Measurements from ENCODE around the gene UNC13B. TPM values are rescaled to one million over a fixed set of nuclear protein-coding genes. Genes with fewer than 3 reads are reported as not detected.

UNC13B gene
- total and polyA plus RNA-seq, 2 experiments from 2014 or later, result 8.7 to 52.1 TPM

- Histone ChIP-seq H3K4me3 (no peak overlapping the region), H3K4me1 (ENCODE audit: insufficient read depth) (no peaks in the 10 kb centered on the region), H3F3A (replicated peaks; ENCODE audit: low read depth) (no peaks in the 10 kb centered on the region), H3K4me2 (no peak overlapping the region), H3K36me3 (ENCODE audit: insufficient read depth) (no peaks in the 10 kb centered on the region), H3K79me2 (replicated peaks; ENCODE audit: insufficient read depth) (peaks cover 12% of the 10 kb centered on the region; the same call in 1 of the 2 replicates), H3K27me3 (ENCODE audit: insufficient read depth) (no peaks in the 10 kb centered on the region), H3K27ac (ENCODE audit: low read depth) (no peak overlapping the region), H3K9me2 (ENCODE audit: insufficient read depth) (no peaks in the 10 kb centered on the region), H2AFZ (no peak overlapping the region), H4K20me1 (replicated peaks; ENCODE audit: insufficient read depth) (no peaks in the 10 kb centered on the region)
- no peak for DNase-seq (ENCODE audit: low spot score)
- H3K27ac Mint-ChIP-seq, result no peak overlapping the region
- no peaks in the 10 kb centered on the region for H3K27me3 Mint-ChIP-seq (ENCODE audit: insufficient read depth, low read depth, poor library complexity)
- H3K4me3 Mint-ChIP-seq, result no peak overlapping the region
- ATAC-seq, result no peak
- H3K4me1 Mint-ChIP-seq, result no peaks in the 10 kb centered on the region
- H3K9me3 Mint-ChIP-seq, result no peaks in the 10 kb centered on the region
- TF ChIP-seq, protein P1, sequence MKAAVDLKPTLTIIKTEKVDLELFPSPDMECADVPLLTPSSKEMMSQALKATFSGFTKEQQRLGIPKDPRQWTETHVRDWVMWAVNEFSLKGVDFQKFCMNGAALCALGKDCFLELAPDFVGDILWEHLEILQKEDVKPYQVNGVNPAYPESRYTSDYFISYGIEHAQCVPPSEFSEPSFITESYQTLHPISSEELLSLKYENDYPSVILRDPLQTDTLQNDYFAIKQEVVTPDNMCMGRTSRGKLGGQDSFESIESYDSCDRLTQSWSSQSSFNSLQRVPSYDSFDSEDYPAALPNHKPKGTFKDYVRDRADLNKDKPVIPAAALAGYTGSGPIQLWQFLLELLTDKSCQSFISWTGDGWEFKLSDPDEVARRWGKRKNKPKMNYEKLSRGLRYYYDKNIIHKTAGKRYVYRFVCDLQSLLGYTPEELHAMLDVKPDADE (IDR thresholded peaks at IDR 0.05), result no peak
- TF ChIP-seq POLR2AphosphoS5 (IDR thresholded peaks at IDR 0.05; ENCODE audit: low read depth), result no peak
- TF ChIP-seq CREB1 (CRISPR knock-in tag; IDR thresholded peaks at IDR 0.05; ENCODE audit: low read depth), result no peak
- no peak for TF ChIP-seq ZNF114 (CRISPR knock-in tag; IDR thresholded peaks at IDR 0.05)
- TF ChIP-seq REST (IDR thresholded peaks at IDR 0.05; ENCODE audit: unreplicated experiment), result no peak
- no peak for TF ChIP-seq NANOG (IDR thresholded peaks at IDR 0.05; ENCODE audit: borderline replicate concordance)
- TF ChIP-seq ZNF462 (CRISPR knock-in tag; IDR thresholded peaks at IDR 0.05), result no peak
- H3K36me3 Mint-ChIP-seq (ENCODE audit: low read depth), result peaks cover 14% of the 10 kb centered on the region; the same call in 1 of the 3 replicates
Measured at GRCh38 chr9:35211854-35212253, 50.0 kb downstream of the UNC13B start.
